Activated CD8-positive, alpha-beta memory T cell treated with anti-CD3 and anti-CD28 coated beads, Interleukin-2, amount 50 U/mL, for 4 hours (primary cell): ENCODE data around the gene TMEM179.

Experiments used
- DNase-seq: peaks from one replicate; pipeline ENCODE4 v3.0.0-alpha.2; 2020

TMEM179 gene

GRCh38 chr14:104541905-104542465 lies 62.6 kb downstream of the TMEM179 start:
- no peak for DNase-seq
